Activated CD8-positive, alpha-beta memory T cell treated with anti-CD3 and anti-CD28 coated beads, Interleukin-2, amount 50 U/mL, for 48 hours (primary cell): Measurements from ENCODE around the gene HCFC1R1.
"Not testable (repeated sequence)": the region's sequence is repeated elsewhere in the genome, so short reads cannot be mapped to it uniquely, and the experiment has no call there.

Experiments
- DNase-seq: peaks from one replicate; pipeline ENCODE4 v3.0.0-alpha.2; 2020

Gene HCFC1R1, protein sequence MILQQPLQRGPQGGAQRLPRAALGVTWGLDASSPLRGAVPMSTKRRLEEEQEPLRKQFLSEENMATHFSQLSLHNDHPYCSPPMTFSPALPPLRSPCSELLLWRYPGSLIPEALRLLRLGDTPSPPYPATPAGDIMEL

DNA sequence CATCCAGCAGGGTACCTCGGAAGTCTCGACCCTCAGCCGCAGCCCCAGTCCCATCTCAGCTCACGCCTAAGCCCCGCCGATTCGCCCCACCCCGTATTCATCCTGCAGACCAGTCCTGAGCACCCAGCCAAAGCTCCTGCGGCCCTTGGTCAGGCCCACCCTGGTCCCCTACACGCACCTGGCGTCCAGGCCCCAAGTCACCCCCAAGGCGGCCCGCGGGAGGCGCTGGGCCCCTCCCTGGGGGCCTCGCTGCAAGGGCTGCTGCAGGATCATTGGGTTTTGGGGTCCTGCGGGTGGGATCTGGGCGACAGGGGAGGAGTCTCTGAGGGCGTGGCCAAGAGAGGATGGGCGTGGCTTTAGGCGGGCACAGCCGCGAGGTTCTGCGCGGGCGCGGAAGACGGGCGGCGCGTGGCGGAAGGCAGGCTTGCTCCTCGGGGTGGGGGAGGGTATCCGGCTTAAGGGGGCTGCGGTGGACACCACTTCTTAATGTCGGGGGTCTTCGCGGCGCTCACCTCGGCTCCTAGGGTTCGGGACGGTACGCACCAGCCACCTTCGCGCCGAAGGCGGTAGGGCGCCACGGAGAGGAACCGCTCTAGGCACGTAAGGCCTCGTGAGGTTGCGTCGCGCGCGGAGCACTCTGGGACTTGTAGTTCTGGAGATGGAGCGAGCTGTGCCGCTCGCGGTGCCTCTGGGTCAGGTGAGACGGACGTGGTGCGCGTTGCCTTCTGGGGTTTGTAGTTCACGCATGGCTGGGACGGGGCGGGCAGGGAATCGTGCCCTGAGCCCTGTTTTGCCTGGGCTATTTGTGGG, at the start of gene HCFC1R1, which contains the start of gene THOC6:
Gene HCFC1R1, minus strand, starts transcription at position 274 of the 810 bp plus-strand sequence. Its CDS starts 1 bp downstream, at position 273.
Gene THOC6, plus strand, starts transcription at position 367 of the 810 bp plus-strand sequence. Its CDS starts 292 bp downstream, at position 659.
- DNase-seq, result peak; percentile 96

DNA sequence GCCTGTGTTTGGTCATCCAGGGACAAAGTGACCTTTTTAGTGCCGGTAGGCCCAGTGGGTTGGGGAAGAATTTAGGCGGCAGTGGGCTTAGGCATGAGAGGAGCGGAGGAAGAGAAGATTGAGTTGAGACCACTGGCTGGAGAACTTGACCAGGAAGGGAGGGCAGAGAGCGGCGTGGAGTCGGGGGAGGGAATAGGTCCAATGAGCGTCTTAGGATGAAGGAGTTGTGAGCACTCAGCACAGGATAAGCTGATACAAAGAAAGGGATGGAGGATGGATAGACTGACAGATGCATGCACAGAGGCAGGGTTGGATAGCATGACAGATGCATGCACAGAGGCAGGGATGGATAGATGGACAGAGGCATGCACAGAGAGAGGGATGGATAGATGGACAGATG, 49.7 kb upstream of the HCFC1R1 start:
- DNase-seq, result no peak

DNA sequence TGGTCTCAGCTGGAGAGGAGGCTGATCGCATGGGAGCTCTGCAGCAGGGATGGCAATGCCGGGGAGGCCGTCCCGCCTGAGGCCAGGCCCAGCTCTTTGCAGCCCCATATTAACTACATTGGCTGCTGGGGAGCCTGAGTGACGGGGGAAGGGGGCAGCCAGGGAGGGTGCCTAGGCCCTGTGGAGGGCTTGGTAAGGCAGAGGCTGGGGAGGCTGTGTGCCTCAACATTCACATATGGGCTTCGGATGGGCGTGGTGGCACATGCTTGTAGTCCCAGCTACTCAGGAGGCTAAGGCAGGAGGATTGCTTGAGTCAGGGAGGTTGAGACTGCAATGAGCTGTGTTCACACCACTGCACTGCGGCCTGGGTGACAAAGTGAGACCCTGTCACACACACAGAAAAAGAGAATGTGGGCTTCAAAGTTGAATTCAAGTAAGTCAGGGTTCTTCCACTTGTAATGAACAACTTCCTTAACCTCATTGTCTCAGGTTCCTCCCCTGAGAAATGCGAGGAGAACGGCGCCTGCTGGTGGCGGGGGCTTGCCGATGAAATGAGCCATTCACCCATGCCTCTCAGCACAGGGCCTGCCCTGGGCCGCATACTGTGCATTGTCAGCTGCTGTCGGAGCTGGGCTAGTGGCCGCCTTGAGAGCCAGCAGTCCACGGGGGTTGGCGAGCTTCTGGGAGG, 49.0 kb upstream of the HCFC1R1 start:
- DNase-seq, result not testable (repeated sequence)

DNA sequence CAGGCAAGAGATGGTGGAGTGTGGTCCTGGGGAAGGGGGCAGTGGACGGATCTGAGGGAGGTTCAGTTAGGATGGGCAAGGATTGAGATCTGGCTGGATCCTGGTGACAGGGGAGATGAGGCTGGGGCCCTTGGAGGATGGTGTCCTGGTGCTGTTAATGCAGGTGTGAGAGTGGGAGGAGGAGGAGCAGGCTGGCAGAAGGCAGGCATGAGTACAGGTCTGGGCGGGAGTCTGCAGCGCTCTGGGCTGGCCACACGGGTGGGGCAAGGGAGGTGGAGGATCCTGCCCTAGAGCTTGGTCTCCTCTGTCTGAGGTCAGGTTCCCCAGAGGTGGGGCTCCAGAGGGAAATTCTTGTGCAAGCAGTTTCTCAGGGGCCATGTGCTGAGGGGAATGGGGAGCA, 48.4 kb upstream of the HCFC1R1 start:
- DNase-seq, result not testable (repeated sequence)

DNA sequence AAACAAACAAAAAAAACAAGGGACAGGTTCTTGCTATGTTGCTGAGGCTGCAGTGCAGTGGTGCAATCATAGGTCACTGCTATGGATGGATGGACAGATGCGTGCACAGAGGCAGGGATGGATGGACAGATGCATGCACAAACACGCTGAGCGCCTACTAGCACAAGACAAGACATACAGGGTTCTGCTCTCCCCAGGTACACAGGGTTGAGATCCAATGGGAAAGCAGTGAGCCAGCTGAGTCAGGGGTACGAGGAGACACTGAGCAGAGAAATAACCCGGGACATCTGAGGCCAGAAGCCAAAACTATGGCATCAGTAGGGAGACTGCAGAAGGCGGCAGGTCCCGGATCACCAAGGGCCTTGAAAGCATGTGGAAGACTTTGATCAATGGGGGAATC, 47.9 kb upstream of the HCFC1R1 start:
- no peak for DNase-seq

DNA sequence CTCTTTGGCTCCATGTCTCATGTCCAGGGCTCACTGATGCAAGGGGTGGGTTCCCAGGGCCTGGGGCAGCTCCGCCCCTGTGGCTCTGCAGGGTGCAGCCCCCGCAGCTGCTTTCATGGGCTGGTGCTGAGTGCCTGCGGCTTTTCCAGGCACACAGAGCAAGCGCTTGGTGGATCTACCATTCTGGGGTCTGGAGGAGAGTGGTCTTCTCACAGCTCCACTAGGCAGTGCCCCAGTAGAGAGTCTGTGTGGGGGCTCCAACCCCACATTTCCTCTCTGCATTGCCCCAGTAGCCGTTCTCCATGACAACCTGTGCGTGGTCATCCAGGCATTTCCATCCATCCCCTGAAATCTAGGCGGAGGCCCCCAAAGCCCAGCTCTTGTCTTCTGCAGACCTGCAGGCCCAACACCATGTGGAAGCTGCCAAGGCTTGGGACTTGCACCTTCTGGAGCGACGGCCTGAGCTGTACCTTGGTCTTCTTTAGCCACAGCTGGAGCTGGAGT, 46.9 kb upstream of the HCFC1R1 start:
- DNase-seq, result no peak

DNA sequence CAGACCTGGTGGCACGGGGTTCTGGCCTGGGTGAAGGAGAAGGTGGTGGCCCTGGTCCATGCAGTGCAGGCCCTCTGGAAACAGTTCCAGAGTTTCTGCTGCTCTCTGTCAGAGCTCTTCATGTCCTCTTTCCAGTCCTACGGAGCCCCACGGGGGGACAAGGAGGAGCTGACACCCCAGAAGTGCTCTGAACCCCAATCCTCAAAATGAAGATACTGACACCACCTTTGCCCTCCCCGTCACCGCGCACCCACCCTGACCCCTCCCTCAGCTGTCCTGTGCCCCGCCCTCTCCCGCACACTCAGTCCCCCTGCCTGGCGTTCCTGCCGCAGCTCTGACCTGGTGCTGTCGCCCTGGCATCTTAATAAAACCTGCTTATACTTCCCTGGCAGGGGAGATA, 45.4 kb upstream of the HCFC1R1 start:
- DNase-seq, result not testable (repeated sequence)

DNA sequence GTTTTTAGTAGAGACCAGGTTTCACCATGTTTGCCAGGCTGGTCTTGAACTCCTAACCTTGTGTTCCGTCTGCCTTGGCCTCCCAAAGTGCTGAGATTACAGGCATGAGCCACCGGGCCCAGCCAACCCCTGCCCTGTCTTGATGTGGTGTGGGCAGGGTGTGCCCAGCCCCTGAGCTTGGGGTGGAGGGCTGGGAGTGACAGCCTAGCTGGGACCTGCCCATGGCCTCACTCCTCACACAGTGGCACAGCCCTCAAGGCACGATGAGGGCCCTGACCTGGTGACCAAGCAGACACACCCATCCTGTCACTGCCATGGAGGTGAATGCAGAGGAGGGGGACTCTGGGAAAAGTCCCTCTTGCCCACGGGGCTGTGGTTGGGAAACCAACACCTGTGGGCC, 44.7 kb upstream of the HCFC1R1 start:
- no peak for DNase-seq

DNA sequence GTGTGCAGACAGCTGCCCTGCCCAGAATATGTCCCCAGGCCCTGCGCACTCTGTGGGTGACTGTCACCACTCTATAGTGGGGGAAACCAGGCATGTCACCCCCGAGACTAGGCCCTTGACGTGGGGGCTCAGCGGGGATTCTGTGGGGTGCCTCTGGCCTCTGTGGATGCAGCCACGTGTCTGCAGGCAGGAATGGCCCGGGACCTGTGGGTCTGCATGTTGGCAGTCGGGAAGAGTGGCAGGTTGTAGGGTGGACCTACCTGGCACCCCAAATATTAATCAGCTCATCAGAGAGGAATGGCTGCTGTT, 42.7 kb upstream of the HCFC1R1 start:
- no peak for DNase-seq

DNA sequence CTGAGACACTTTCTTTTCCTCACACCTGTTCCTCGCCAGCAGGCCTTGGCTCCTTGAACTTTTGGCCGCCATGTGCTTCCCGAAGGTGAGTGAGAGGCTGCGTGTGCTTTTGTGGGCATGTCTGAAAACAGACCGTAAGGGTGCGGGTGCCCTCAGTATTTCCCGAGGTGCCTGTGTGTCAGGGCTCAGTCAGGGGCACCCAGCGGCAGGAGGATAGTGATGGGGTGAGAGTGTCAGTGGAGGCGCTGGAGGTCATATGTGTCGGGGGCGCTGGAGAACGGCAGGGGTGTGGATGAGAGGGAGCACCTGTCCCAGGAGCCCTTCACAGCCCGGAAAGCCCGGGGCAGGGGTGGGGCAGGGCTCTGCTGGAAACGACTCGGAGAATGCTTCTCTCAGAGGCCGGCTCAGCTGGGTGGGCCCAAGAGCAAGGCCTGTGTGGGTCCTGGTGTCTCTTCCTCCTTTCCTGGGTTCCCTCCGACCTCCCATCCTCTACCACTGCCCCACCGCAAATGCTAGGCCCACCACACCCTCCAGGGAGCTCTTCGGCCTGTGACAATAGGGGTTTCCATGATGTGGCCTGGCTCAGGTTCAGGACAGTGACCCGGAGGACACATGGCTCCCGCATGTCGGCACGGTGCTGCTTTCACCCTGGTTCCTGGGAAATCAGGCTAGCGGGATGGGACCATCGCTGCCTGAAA, 42.1 kb upstream of the HCFC1R1 start:
- no peak for DNase-seq

DNA sequence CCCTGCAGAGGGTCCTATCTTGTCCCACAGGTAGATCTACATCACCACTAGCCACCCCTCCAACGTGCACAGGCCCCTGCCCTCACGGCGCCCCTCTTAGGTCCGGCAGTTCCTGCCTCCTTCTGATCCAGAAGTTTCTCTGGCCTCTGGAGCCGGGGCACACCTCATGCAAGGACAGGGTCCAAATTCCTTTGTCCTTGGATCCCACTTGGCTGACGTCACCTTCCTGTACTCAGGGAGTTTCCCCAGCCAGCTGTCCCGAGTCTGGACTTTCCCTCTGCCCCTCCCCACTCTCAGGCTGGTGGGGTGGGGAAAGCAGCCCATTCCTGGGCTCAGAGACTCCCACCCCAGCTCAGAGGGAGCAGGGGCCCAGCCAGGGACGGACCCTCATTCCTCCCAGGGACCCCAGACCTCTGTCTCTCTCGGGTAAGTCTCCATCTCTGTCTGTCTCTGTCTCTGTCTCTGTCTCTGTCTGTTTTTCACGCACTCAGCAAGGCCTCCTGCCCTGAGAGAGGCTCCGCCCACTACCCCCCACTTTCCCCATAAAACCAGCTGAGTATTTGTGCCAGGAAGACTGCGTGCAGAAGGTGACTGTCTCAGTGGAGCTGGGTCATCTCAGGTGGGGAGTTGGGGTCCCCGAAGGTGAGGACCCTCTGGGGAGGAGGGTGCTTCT, 41.5 kb upstream of the HCFC1R1 start, which contains the start of gene IL32:
Gene IL32, plus strand, starts transcription at position 572 of the 673 bp plus-strand sequence. CDS start 172 bp downstream, outside the sequence.
- peak; percentile 85 for DNase-seq

DNA sequence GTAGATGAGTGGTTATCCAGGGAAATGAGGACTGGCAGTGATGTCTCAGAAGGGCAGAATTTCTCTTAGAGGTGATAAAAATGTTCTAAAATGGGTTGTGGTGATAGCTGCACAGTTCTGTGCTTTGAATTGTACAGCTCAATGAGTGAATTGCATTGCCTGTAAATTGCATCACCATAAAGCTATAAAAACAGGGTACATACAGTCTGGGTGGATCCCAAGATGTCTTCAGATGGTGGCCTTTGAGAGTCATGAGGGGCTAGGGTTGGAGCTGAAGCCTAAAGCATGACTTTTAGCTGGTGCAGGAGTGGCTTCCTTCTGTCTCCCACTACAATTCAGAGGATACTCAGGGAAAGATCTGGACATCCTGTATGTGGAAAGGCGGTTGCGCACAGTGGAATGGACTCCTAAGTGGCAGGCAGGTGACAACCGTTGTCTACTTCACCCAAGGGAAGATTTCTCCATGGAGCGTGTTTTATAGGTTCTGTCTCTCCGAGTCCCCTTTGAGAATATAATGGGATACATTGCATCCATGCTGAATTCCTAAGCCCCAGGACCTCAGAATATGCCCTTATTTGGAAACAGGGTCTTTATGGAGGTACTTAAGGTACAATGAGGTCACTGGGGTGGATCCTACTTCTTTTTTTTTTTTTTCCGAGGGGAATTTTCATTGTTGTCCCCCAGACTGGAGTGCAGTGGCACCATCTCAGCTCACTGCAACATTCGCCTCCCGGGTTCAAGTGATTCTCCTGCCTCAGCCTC, 40.1 kb upstream of the HCFC1R1 start:
- DNase-seq, result no peak

DNA sequence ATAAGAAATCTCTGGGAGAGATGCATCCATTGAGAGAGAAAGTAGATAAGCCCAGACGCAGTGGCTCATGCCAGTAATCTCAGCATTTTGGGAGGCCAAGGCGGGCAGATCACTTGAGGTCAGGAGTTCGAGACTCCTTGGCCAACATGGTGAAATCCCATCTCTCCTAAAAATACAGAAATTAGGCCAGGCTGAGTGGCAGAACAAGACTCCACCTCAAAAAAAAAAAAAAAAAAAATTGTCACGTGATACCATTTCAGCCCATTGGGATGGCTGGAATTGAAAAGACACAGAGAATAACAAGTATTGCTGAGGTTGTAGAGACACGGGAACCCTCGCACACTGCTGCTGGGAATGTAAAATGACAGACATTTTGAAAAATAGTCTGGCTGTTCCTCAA, 38.8 kb upstream of the HCFC1R1 start:
- no peak for DNase-seq

DNA sequence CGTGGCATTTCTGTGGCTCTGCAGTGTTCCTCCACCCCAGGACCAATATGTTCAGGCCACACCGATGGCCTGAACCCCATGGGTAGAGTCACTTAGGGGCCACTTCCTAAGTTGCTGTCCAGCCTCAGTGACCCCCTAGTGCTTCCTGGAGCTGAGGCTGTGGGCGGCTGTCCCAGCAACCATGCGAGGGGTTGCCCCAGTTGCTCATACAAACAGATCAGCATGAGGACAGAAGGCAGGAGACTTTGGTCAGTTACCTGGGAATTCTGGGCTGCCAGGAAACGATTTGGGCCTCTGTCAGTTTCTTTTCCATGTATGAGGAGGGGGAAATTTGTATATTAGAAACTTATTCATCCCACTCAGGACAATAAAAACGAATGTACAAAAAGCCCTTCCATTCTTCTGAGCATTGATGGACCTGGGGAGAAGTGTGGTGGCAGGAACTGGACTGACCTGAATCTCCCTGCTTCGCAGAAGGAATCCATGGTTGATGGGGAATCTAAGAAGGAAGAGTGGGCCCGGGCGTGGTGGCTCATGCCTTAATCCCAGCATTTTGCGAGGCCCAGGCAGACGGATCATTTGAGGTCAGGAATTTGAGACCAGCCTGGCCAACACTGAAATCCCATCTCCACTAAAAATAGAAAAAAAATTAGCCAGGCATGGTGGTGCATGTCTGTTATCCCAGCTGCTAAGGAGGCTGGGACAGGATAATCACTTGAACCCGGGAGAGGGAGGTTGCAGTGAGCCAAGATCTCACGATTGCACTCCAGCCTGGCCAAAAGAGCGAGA, 36.8 kb upstream of the HCFC1R1 start:
- no peak for DNase-seq

DNA sequence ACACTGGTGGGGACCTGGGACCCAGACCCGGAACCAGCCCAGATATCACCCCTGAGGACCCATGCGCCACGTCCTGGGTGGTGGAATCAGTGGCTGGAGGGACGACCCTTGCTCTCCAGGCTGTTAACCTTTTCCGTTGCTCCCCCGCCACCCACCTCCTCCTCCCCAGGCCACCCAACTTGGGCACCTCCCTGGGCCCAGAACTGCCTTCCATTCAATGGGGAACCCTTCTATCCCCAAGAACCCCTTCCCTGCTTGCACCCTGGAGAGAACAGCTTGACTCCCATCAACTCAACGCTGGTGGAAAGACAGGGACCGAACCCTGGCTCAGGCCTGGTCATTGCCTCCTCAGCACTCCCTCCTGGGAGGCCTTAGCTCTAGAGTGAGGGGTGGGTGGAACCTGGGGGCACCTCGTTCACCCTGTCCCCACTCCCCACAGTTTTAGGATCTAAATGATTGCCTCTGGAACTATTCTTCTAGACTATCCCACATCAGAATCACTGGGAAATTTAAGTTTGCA, 36.0 kb upstream of the HCFC1R1 start:
- no peak for DNase-seq

DNA sequence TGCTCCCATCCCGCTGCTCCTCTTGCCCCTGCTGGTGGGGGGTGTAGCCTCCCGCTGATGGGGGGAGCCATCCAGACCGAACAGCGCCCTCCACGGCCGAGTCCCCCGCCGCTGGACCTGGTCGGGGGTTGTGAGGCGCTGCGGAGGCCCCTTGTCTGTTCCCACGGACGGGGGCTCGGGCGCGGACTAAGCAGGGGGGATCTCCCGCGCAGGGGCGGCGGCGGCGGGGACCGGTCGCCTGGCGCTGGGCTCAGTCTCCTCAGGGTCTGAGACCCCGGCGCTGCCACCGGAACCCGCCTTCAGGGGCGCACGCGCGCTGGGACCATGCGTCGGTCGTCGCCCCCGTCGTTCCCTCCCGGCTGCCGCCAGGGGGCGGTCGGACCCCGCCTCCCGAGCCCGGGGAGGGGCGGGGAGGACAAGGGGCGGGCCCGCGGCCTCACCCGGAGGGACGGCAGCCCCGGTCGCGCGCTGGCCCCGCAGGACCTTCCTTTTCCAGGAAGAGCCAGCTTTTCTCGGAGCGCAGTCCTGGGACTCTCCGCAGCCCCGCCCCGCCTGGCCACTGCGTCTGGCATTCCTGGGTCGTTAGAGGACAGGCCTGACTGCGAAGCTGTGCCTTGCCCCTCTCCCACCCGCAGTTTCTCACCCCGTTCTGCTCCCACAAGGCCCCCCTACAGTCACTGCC, 35.4 kb upstream of the HCFC1R1 start:
- DNase-seq, result peak; percentile 94

DNA sequence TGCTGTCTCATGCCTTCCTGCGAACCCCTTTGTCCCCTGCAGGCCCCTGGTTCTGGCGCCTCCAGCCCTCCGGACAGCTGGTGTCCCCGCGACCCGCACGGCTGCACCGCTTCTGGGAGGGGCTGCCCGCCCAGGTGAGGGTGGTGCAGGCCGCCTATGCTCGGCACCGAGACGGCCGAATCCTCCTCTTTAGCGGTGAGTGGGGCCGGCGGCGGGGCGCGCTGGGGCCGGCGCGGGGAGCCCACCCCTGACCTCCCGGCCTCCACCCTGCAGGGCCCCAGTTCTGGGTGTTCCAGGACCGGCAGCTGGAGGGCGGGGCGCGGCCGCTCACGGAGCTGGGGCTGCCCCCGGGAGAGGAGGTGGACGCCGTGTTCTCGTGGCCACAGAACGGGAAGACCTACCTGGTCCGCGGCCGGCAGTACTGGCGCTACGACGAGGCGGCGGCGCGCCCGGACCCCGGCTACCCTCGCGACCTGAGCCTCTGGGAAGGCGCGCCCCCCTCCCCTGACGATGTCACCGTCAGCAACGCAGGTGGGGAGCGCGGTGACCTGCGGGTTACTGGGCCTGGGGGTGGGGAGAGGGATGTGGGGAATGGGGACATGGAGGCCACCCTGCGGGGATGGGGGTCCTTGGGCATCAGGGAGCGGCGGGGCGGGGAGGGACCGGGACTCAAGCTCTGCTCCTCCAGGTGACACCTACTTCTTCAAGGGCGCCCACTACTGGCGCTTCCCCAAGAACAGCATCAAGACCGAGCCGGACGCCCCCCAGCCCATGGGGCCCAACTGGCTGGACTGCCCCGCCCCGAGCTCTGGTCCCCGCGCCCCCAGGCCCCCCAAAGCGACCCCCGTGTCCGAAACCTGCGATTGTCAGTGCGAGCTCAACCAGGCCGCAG, 34.6 kb upstream of the HCFC1R1 start:
- no peak for DNase-seq

DNA sequence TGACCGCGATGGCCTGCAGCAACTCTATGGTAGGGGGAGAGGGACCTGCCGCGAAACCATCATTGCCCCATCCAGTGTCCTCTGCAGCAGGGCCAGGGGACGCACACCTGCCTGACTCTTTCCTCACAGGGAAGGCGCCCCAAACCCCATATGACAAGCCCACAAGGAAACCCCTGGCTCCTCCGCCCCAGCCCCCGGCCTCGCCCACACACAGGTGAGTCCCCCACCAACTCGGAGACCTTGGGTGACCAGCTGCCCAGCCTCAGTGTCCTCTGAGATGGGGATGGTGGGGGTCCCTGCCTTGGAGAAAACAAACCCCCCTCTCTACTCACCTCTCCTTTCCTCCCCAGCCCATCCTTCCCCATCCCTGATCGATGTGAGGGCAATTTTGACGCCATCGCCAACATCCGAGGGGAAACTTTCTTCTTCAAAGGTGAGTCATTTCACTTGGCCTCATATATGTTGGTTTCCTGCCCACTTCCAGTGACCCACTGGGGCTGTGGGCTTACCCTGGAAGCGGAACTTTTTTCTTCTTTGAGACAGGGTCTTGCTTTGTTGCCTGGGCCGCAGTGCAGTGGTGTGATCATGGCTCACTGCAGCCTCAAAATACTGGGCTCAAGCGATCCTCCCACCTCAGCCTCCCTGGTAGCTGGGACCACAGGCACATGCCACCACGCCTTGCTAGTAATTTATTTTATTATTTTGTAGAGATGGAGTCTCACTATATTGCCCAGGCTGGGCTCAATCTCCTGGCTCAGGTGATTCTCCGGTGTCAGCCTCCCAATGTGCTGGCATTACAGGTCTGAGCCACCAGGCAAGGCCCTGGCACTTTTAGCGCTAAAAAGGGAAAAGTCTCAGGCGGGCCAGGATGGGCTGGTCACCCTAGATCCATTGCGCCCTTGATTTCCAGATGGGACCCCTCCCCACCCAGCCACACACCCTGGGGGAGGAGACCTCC, 33.7 kb upstream of the HCFC1R1 start:
- DNase-seq, result no peak
